H1 (cell line): Measurements from ENCODE around the gene SEMA3D. TPM values are rescaled to one million over a fixed set of nuclear protein-coding genes. Genes with fewer than 3 reads are reported as not detected.
A peak's percentile ranks its signal among the peaks of the same experiment; 100 is the strongest.

ENCODE experiments used
- BACH1 ChIP-seq: IDR thresholded peaks from 2 replicates; pipeline ENCODE4 v1.6.1; 2012; ENCODE audit warnings: low read length, improper control_type of control experiment
- BCL11A ChIP-seq, 2 experiments: IDR thresholded peaks; one replicate each; pipeline ENCODE4 v1.6.1; 2011; ENCODE audit warnings: low read depth in 2 of 2, low read length in 2 of 2, mild to moderate bottlenecking in 2 of 2
- CTCF ChIP-seq, 3 experiments: IDR thresholded peaks; 1 replicate in 2 of 3; 2 replicates in 1 of 3; pipeline versions ENCODE4 v1.5.1 to v1.6.1; 2011; ENCODE audit warnings: low read length in 3 of 3, mild to moderate bottlenecking in 3 of 3, inconsistent platforms in 2 of 3, low read depth in 1 of 3, moderate library complexity in 1 of 3; ENCODE audit not compliant: insufficient read depth in 1 of 3; ENCODE audit errors: control extremely low read depth in 1 of 3
- EZH2 ChIP-seq: fragments of 200-600 bp; sonication (generic); IDR thresholded peaks from 2 replicates; pipeline ENCODE4 v1.7.1; 2012; ENCODE audit warnings: low read depth, mild to moderate bottlenecking, moderate library complexity, low read length, inconsistent platforms; ENCODE audit not compliant: severe bottlenecking
- MAFK ChIP-seq: IDR thresholded peaks from 2 replicates; pipeline ENCODE4 v1.6.1; 2012; ENCODE audit warnings: low read depth, mild to moderate bottlenecking, improper control_type of control experiment, low read length
- NRF1 ChIP-seq: IDR thresholded peaks from 2 replicates; pipeline ENCODE4 v1.6.1; 2011; ENCODE audit warnings: mild to moderate bottlenecking, low read depth, low read length, improper control_type of control experiment
- RFX5 ChIP-seq: IDR thresholded peaks from 2 replicates; pipeline ENCODE4 v1.6.1; 2011; ENCODE audit warnings: low read depth, low read length, improper control_type of control experiment, borderline replicate concordance
- RXRA ChIP-seq: IDR thresholded peaks from 2 replicates; pipeline ENCODE4 v1.6.1; 2011; ENCODE audit warnings: low read depth, mild to moderate bottlenecking, low read length, moderate library complexity; ENCODE audit not compliant: insufficient read depth
- SAP30 ChIP-seq: fragments of 300-600 bp; sonication (generic); IDR thresholded peaks from 2 replicates; pipeline ENCODE4 v1.7.1; 2012; ENCODE audit warnings: low read length, moderate library complexity, mild to moderate bottlenecking, inconsistent platforms; ENCODE audit not compliant: insufficient read depth, insufficient replicate concordance
- SIN3A ChIP-seq, 2 experiments: IDR thresholded peaks in 1 of 2; conservative IDR thresholded peaks in 1 of 2; 2 replicates each; pipeline ENCODE4 v1.6.1; 2011 to 2012; ENCODE audit warnings: low read length in 2 of 2, improper control_type of control experiment in 1 of 2, low read depth in 1 of 2, mild to moderate bottlenecking in 1 of 2
- TBP ChIP-seq: IDR thresholded peaks from 2 replicates; pipeline ENCODE4 v1.6.1; 2011; ENCODE audit warnings: low read depth, low read length, improper control_type of control experiment
- TEAD4 ChIP-seq: IDR thresholded peaks from 2 replicates; pipeline ENCODE4 v1.6.1; 2012; ENCODE audit warnings: low read depth, low read length, inconsistent platforms, mixed read lengths
- polyA plus RNA-seq, 7 experiments: library from polyadenylated mRNA; depleted of rRNA in 3 of 7; stranded (reverse) in 5 of 7; unstranded in 2 of 7; fragments of >200 nt in 5 of 7; fragments of 200-250 nt in 2 of 7; gene quantifications; 1 replicate in 5 of 7; 2 replicates in 1 of 7; 4 replicates in 1 of 7; pipeline versions ENCODE4 v1.2.1 to v1.2.3, GENCODE V29; 2011 to 2013; ENCODE audit warnings: missing spikeins in 2 of 7, mixed read lengths in 2 of 7
- total RNA-seq: library from RNA; stranded (reverse); fragmentation: NEBNext Ultra II Directional; extraction: Animal tissue kit (Norgen Biotek cat#: 25700); gene quantifications from 2 replicates; pipeline ENCODE4 v1.2.1, GENCODE V29; 2021
- TF ChIP-seq, protein P1 (sequence below): IDR thresholded peaks from 2 replicates; pipeline ENCODE4 v1.6.1; 2012; ENCODE audit warnings: inconsistent platforms
- TF ChIP-seq, protein P2 (sequence below): IDR thresholded peaks from 2 replicates; pipeline ENCODE4 v1.6.1; 2012; ENCODE audit warnings: inconsistent platforms

SEMA3D gene
- total and polyA plus RNA-seq, 2 of the 8 experiments (the other 6 are each of a cell fraction or from before 2014, with no cell fraction given): 1.6 to 3.5 TPM

DNA sequence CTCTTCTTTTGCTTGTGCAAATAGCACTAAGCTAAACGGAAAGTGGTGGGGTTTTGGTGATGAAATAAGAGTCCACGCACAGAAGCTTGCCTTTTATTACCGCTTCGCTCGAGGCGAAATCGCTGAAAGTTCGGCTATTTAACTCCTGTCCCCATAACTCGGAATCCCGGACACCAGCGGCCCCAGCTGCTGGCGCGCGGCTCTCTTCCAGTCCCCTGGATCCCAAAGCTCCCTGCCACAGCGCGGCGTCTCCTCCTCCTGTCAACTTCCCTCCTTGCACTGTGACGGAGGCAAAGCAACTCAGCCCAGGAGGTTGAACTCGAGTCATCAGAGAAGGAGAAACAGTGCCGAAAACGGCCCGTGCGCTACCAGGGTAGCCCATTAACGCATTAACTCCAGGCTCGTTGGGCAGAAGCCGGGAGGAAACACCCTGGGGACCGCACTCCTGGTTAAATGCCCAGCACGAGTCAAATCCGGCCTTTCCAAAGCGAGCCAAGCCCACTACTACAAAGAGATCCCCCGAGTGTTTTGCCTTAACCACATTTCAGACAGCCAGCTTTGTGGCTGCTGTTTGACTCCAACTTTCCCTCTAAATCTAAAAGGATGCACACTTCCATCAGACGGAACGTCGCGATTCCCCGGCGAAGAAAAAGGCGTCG, 1.3 kb downstream of the SEMA3D start (continued):
- TF ChIP-seq EZH2 (peak; percentile 71), TEAD4 (no peak), RXRA (no peak), NRF1 (no peak), RFX5 (no peak), SAP30 (peak; percentile 38), BCL11A (IDR thresholded peaks at IDR 0.05; ENCODE audit: low read depth in 2 of 2, low read length in 2 of 2) (no peak), CTCF (IDR thresholded peaks at IDR 0.05; ENCODE audit: control extremely low read depth in 1 of 3, insufficient read depth in 1 of 3, low read depth in 1 of 3, low read length in 3 of 3) (peak in 2 of 3 experiments; percentile 0 to 4; a peak in 1 of 4 replicates), BACH1 (no peak), MAFK (no peak), SIN3A (conservative IDR thresholded peaks at IDR 0.05 in 1 of 2, IDR thresholded peaks at IDR 0.05 in 1 of 2; ENCODE audit: low read depth in 1 of 2, low read length in 2 of 2) (peak in 1 of 2 experiments; percentile 57; a peak in 1 of 4 replicates), TBP (no peak)
- TF ChIP-seq, protein P1, sequence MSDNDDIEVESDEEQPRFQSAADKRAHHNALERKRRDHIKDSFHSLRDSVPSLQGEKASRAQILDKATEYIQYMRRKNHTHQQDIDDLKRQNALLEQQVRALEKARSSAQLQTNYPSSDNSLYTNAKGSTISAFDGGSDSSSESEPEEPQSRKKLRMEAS: peak; percentile 6; the same call in 1 of the 2 replicates
- TF ChIP-seq, protein P2, sequence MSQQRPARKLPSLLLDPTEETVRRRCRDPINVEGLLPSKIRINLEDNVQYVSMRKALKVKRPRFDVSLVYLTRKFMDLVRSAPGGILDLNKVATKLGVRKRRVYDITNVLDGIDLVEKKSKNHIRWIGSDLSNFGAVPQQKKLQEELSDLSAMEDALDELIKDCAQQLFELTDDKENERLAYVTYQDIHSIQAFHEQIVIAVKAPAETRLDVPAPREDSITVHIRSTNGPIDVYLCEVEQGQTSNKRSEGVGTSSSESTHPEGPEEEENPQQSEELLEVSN: no peak
